Astrocyte of the cerebellum (primary cell): Measurements from ENCODE around the gene NHSL2.

ENCODE experiments used
- DNase-seq: peaks from one replicate; pipeline ENCODE4 v3.0.0-alpha.2; 2011; ENCODE audit warnings: low read depth
- H3K4me3 ChIP-seq: 2 replicates; pipeline ENCODE4 v1.5.1; 2011; ENCODE audit warnings: mild to moderate bottlenecking, low read depth, low read length, moderate library complexity
- CTCF ChIP-seq: IDR thresholded peaks from 2 replicates; pipeline ENCODE4 v1.5.1; 2012; ENCODE audit warnings: low read length, low read depth, moderate library complexity, mild to moderate bottlenecking; ENCODE audit errors: missing control alignments
- in situ Hi-C: cut with HindIII; loops from 2 replicates; pipeline ENCODE4 v1.10.0; 2017; ENCODE audit warnings: low sequenced_read_pairs

NHSL2 gene

GRCh38 chrX:72086995-72087394 is 176.3 kb downstream of the NHSL2 start:
- DNase-seq: no peak
- in situ Hi-C loops: no loop called here
- no peak for TF ChIP-seq CTCF
- no peak overlapping the region for H3K4me3 ChIP-seq

- in situ Hi-C loops: no loop called here
Observed at GRCh38 chrX:72088761-72089160, 178.1 kb downstream of the NHSL2 start.

GRCh38 chrX:72089254-72089653 is 178.6 kb downstream of the NHSL2 start:
- DNase-seq: no peak
- no peak overlapping the region for H3K4me3 ChIP-seq
- in situ Hi-C loops: no loop called here
- no peak for TF ChIP-seq CTCF

More at GRCh38 chrX:72088761-72089160, 178.1 kb downstream of the NHSL2 start:
- H3K4me3 ChIP-seq: no peak overlapping the region
- no peak for DNase-seq
- no peak for TF ChIP-seq CTCF

- no peak for TF ChIP-seq CTCF
- DNase-seq: no peak
- in situ Hi-C loops: no loop called here
- no peak overlapping the region for H3K4me3 ChIP-seq
Observed at GRCh38 chrX:72094894-72095293, 184.2 kb downstream of the NHSL2 start.

- no peak overlapping the region for H3K4me3 ChIP-seq
- no peak for DNase-seq
- no peak for TF ChIP-seq CTCF
- in situ Hi-C loops: no loop called here
Observed at GRCh38 chrX:72095370-72095769, 184.7 kb downstream of the NHSL2 start.

- in situ Hi-C loops: no loop called here
- TF ChIP-seq CTCF: no peak
Observed at GRCh38 chrX:72097098-72097497, 186.5 kb downstream of the NHSL2 start.

More at GRCh38 chrX:72097098-72097497, 186.5 kb downstream of the NHSL2 start:
- no peak overlapping the region for H3K4me3 ChIP-seq
- DNase-seq: no peak
